ENCODE data around the gene BIN2.
"Not testable (repeated sequence)": the region's sequence is repeated elsewhere in the genome, so short reads cannot be mapped to it uniquely, and the experiment has no call there.

Gene BIN2

GRCh38 chr12:51342416-51342815 is 18.4 kb upstream of the BIN2 start:
- no peak for TF ChIP-seq CTCF (IDR thresholded peaks at IDR 0.05; ENCODE audit: insufficient read depth, low read length, missing control alignments)
- POLR2A ChIA-PET = no interaction called here
- CTCF ChIA-PET = interaction anchor here (0.6 to 4.9 kb wide), 14 partner anchors 9 to 575 kb away, joined by 3 to 92 read pairs (median 7); partner anchors contain the start of genes POU6F1 and SMAGP
- H3K4me3 ChIP-seq (ENCODE audit: low read depth, low read length) = no peak overlapping the region
- DNase-seq (ENCODE audit: low read depth, low spot score) = no peak

- peak; percentile 89 for TF ChIP-seq CTCF (IDR thresholded peaks at IDR 0.05; ENCODE audit: insufficient read depth, low read length, missing control alignments)
- peak overlapping the region; percentile 41 for H3K4me3 ChIP-seq (ENCODE audit: low read depth, low read length)
- ChIA-PET POLR2A (interaction anchor here (1.0 to 1.5 kb wide), 3 partner anchors 72 to 258 kb away, joined by 3 to 19 read pairs (median 8); partner anchors contain the start of genes CSRNP2 and DAZAP2), CTCF (interaction anchor here (0.5 to 4.9 kb wide), 63 partner anchors 10 to 574 kb away, joined by 3 to 92 read pairs (median 5); partner anchors contain the start of genes POU6F1 and SMAGP)
- DNase-seq (ENCODE audit: low read depth, low spot score) = no peak
Observed at GRCh38 chr12:51341251-51342007, 17.5 kb upstream of the BIN2 start.

- CTCF ChIA-PET = interaction anchor here (2.2 to 4.9 kb wide), 6 partner anchors 8 to 311 kb away, joined by 9 to 92 read pairs (median 17); partner anchors contain the start of gene SMAGP
- POLR2A ChIA-PET = interaction anchor here (1.9 kb wide), 1 partner anchor 257 kb away, joined by 6 read pairs; the partner anchor contains the start of gene CSRNP2
- H3K4me3 ChIP-seq (ENCODE audit: low read depth, low read length) = no peak overlapping the region
- no peak for DNase-seq (ENCODE audit: low read depth, low spot score)
- TF ChIP-seq CTCF (IDR thresholded peaks at IDR 0.05; ENCODE audit: insufficient read depth, low read length, missing control alignments) = no peak
Observed at GRCh38 chr12:51339750-51340149, 15.8 kb upstream of the BIN2 start.

- H3K4me3 ChIP-seq (ENCODE audit: low read depth, low read length); POLR2A ChIA-PET; DNase-seq (ENCODE audit: low read depth, low spot score); CTCF ChIA-PET: not testable (repeated sequence)
Observed at GRCh38 chr12:51337336-51337735, 13.4 kb upstream of the BIN2 start.

GRCh38 chr12:51335931-51336330 is 12.0 kb upstream of the BIN2 start:
- no peak for TF ChIP-seq CTCF (IDR thresholded peaks at IDR 0.05; ENCODE audit: insufficient read depth, low read length, missing control alignments)
- no peak overlapping the region for H3K4me3 ChIP-seq (ENCODE audit: low read depth, low read length)
- POLR2A ChIA-PET = interaction anchor here (0.7 kb wide), 1 partner anchor 67 kb away, joined by 3 read pairs; no protein-coding TSS in a partner anchor
- no peak for DNase-seq (ENCODE audit: low read depth, low spot score)
- CTCF ChIA-PET = interaction anchor here (1.2 kb wide), 1 partner anchor 571 kb away, joined by 3 read pairs; no protein-coding TSS in a partner anchor

- ChIA-PET POLR2A (no interaction called here), CTCF (interaction anchor here (0.7 kb wide), 1 partner anchor 261 kb away, joined by 3 read pairs; no protein-coding TSS in a partner anchor)
- no peak overlapping the region for H3K4me3 ChIP-seq (ENCODE audit: low read depth, low read length)
- TF ChIP-seq CTCF (IDR thresholded peaks at IDR 0.05; ENCODE audit: insufficient read depth, low read length, missing control alignments) = no peak
- DNase-seq (ENCODE audit: low read depth, low spot score) = no peak
Observed at GRCh38 chr12:51334764-51335163, 10.8 kb upstream of the BIN2 start.

Data from AG04449 (cell line).